NCI-H2081 (cell line): ENCODE measurements around the gene CAPN9.
A peak's percentile ranks its signal among the peaks of the same experiment; 100 is the strongest.

Experiments
- DNase-seq, 2 experiments: peaks; one replicate each; lab custom pipeline; 2025; lab: John Stamatoyannopoulos, UW

Gene CAPN9

DNA sequence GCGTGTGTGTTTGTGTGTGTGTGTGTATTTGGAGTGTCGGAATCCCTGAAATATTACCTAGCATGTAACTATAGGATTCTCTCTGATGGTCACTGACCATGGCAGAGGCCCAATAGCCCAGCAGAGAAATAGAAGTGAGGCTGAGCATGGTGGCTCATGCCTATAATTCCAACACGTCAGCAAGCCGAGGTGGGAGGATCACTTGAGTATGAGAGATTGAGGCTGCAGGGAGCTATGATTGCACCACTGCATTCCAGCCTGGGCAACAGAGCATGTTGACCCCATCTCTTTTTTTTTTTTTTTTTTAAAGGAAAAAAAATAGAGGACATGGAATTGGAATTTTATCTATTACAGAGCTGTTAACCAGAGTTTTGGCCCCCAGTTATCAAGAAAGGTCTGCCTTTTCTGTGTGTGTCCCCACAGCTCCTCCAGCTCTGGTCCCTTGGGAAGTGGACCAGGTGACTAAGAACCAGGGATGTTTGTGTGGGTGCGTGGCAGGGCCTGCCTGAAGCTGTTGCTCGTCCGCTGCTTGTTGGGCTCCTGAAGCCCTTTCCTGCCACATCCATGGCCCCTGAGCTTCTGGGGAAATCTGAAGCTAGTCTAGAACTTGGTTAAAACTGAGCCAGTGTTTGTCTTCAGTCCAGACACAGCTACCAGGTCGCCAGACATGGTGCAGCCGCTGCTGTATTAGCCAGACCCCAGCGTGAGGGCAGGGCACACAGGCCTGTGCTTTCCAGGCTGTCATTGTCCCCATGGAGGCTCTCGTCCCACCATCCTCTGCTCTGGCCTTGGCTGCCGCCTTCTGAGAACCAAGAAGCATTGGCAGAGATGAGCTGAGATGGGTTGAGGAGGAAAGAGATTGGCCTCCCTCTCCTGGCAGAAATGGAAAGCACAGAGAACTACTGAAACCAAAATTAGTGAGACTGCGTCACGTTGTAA, 25.5 kb downstream of the CAPN9 start:
- DNase-seq = no peak

DNA sequence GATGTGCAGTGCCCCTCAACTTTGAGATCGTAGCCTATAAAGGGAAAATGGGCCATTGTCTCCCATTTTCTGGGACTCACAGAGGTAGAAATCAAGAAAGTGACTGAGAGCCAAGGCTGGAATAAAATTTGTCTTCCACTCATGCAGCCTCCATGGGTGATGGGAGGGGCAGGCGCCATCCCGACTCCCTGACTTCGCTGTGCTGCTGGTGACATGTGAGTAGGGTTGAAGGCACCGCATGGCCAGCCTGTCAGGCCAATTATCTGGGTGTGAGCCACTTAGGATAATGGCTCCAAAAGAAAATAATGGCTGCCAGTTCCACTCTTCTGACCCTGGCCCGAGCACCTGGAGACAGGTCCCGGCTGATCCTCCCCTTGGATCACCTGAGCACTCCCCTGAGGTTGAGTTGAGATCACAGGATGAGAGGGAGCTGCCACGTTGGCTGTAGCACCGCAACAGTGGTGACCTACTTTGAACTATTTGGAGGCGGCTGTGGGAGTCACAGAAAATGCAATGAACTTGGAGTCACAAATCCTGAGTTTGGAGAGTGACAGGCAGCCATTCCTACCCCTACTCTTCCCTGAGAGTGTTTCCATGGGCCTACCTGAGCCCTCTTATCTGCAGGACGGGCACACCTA, 26.3 kb downstream of the CAPN9 start:
- DNase-seq = no peak

DNA sequence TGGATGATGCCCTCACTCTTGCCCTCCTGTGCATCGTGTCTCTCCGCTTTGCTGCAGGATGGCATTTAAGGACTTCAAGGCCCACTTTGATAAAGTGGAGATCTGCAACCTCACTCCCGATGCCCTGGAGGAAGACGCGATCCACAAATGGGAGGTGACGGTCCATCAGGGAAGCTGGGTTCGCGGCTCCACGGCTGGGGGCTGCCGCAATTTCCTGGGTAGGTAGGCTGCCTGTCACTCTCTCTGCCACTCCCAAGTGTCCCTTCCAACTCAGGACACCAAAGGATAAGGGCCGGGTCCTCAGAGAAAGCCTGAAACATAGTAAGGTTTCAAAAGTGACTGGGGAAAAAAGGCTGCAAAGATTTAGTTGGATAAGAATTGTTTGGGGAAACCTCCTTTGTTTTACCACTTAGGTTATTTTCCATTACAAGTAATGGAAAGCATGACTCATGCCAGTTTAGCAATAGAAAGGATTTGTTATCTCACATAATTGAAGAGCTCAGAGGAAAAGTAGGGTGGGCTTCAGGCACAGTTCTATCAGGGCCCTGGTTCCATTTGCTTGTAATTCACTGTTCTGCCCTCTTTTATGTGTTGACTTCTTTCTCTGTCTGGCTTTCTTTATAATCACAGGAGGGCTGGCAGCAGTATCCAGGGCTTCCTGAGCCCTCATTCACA, 31.9 kb downstream of the CAPN9 start:
- DNase-seq = no peak

- no peak for DNase-seq
Measured at GRCh38 chr1:230781131-230781530, 33.9 kb downstream of the CAPN9 start.

DNA sequence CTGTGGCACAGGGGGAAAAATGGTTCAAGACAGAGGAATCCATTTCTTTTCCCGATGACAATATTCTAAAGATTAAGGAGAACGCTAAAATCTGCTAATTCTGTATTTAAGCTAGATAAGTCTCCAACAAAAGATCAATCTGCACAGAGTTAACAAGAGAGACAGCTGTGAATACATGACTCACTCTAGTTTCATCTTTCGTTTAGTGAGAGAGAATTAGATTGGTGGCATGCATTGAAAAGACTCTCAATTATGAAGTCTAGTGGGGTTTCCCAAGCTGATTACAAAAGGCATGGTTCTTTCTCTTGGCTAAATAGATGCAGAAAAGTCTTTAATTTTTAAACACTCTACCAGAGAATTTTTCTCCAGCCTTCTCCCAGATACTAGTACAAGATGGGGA, 34.4 kb downstream of the CAPN9 start:
- DNase-seq = no peak

DNA sequence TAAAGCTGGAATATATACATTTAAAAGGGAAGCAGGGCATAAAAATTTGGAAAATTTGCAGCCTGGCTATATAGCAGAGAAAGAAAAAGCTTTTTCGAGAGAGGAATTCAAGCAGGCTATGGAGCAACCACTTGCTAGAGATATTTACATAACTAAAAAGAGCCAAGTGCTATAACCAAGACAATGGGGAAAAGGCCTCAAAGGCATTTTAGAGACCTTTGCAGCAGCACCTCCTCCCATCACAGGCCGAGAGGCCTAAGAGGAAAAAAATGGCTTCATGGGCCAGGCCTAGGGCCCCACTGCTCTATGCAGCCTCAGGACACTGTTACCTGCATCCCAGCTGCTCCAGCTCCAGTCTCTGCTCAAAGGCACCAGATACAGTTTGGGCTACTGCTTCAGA, 37.0 kb downstream of the CAPN9 start:
- DNase-seq = no peak

DNA sequence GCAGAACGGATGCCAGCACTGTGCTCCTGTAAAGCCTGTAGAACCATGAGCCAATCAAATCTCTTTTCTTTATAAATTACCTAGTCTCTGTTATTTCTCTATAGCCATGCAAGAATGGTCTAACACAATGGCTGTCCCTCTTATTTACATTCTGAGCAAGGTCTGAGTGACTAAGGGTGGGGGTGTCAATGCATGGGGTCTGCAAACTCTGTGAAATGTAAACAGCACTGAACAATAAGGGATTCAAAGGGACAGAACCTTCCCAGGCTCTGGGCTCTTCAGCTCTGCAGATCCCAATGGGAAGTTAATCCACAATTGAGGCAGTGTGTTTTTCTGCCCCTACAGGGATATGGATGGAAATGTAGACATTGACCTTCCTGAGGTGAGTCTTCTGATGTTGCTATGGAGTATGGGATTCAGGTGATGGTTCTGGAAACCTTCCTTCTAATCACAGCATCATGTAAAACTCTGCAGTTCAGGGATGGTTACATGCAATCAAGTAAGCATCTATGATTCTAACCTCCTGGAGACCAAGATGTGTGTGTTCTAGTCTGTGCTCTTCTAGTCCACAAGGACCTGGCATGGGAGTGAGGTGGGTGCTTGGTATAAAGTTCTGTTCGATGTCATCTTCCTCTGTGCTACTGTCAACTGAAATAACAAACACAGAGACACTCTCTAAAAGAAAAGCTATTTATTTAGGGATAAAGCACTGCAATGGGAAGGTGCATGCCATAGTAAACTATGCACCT, 38.6 kb downstream of the CAPN9 start:
- DNase-seq = no peak

GRCh38 chr1:230786385-230786753, 39.2 kb downstream of the CAPN9 start:
- no peak for DNase-seq

- no peak for DNase-seq
Measured at GRCh38 chr1:230787471-230787870, 40.3 kb downstream of the CAPN9 start.

- DNase-seq = no peak
Measured at GRCh38 chr1:230788561-230789275, 41.5 kb downstream of the CAPN9 start.

- no peak for DNase-seq
Measured at GRCh38 chr1:230790026-230790425, 42.8 kb downstream of the CAPN9 start.

DNA sequence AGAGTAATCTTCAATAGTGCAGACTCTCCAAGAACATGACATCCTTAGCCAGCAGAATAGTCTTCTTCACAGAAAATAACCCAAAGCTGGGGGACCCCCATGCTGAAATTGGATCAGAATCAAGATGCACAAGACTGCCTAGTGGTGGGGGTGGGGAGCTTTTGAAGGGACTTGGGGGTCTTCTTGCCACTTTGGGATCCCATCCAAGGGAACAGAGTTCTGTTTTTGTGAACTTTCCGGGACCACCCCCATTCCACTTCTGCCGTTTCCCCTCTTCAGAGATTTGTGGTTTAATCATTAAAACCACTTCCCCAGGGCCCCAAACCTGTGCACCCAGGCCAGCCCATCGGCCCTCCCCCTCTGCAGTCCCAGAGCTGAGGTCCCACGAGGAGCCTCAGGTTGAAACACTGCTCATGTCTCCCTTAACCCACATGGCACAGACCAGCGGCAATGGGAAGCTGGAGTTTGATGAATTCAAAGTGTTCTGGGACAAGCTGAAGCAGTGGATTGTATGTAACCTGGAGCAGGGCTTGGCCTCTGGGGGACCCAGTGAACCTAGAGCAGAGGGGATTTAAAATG, 44.9 kb downstream of the CAPN9 start:
- no peak for DNase-seq

GRCh38 chr1:230792691-230793462, 45.7 kb downstream of the CAPN9 start:
- no peak for DNase-seq

- DNase-seq = no peak
Measured at GRCh38 chr1:230793463-230793745, 46.2 kb downstream of the CAPN9 start.

GRCh38 chr1:230794431-230794830, 47.2 kb downstream of the CAPN9 start:
- no peak for DNase-seq

- DNase-seq = no peak
Measured at GRCh38 chr1:230794871-230795605, 47.9 kb downstream of the CAPN9 start.

GRCh38 chr1:230796626-230797025, 49.4 kb downstream of the CAPN9 start:
- no peak for DNase-seq

GRCh38 chr1:230797376-230797920, 50.3 kb downstream of the CAPN9 start:
- DNase-seq = no peak

DNA sequence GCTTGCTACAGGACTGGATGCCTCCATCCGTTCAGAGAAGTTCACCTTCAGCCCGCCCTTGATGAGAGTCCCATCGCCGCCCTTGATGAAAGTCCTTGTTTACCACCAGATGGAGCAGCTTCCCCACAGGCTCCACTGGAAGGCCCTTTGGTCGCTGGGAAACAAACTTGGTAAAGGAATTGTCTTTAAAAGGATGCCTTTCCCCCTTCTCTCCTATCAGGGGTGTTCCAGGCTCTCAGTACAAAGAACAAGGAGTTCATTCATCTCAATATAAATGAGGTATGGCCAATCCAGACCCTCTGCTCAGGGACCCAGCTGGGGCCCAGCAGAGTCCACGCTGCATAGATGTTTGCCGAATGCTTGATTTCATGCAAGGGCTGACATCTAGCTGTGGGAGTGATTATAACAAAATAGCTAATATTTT, 50.8 kb downstream of the CAPN9 start:
- peak; percentile 27 to 42 for DNase-seq

GRCh38 chr1:230798491-230798890, 51.3 kb downstream of the CAPN9 start:
- DNase-seq = no peak
